Right atrium auricular region (tissue), 2 donors: ENCODE measurements around the gene SAMM50. TPM values are rescaled to one million over a fixed set of nuclear protein-coding genes. Genes with fewer than 3 reads are reported as not detected.
A peak's percentile ranks its signal among the peaks of the same experiment; 100 is the strongest.

Experiments
- DNase-seq: peaks from one replicate; pipeline ENCODE4 v3.0.0-alpha.2; 2019; ENCODE audit warnings: low spot score
- H3K27ac ChIP-seq, 2 donors: fragments of 200-600 bp; sonication (generic); 1 replicate in 1 of 2; 2 replicates in 1 of 2; pipeline ENCODE4 v1.5.1; 2016 to 2019
- H3K27me3 ChIP-seq, 2 donors: fragments of 200-600 bp; sonication (generic); one replicate each; pipeline versions ENCODE4 v1.5.1 to v1.6.0; 2017 to 2019
- H3K36me3 ChIP-seq: fragments of 200-600 bp; sonication (generic); one replicate; pipeline ENCODE4 v1.5.1; 2016
- H3K4me1 ChIP-seq, 2 donors: fragments of 200-600 bp; sonication (generic); one replicate each; pipeline versions ENCODE4 v1.5.1 to v1.6.0; 2017 to 2019
- H3K4me3 ChIP-seq, 2 donors: fragments of 200-600 bp; sonication (generic); 1 replicate in 1 of 2; 2 replicates in 1 of 2; pipeline ENCODE4 v1.5.1; 2017 to 2019; ENCODE audit warnings: mild to moderate bottlenecking in 1 of 2, moderate library complexity in 1 of 2
- H3K9me3 ChIP-seq, 2 donors: fragments of 200-600 bp; sonication (generic); one replicate each; pipeline ENCODE4 v1.5.1; 2019
- total RNA-seq, 2 donors: library from RNA; depleted of rRNA; stranded (reverse); fragments of >200 nt; gene quantifications; one replicate each; pipeline ENCODE4 v1.1.0, GENCODE V29; 2016
- TF ChIP-seq, protein P1 (sequence below), 2 donors: fragments of 200-600 bp; sonication (generic); IDR thresholded peaks; one replicate each; pipeline ENCODE4 v1.5.1; 2019; ENCODE audit warnings: antibody characterized with exemption in 2 of 2

SAMM50 gene
- total RNA-seq, 2 donors from 2014 or later: 40.4 to 57.1 TPM

DNA sequence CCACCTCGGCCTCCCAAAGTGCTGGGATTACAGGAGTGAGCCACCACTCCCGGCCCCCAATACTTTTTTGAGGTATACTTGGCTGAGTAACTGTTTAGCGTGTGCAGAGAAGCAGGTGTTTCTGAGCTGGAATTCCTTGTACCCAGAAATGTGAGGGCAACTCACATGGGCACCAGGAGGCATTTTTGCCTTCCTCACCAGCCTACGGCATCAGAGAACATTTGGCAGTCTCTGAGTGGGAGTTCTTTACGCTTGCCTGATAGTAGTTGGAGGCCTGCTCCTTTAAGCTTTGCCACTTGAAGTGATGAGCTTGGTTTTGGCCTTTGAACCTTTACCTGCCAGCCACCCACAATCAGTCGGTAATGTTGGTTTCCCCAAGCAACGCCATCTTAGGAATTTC lies 78.0 kb downstream of the SAMM50 start:
- TF ChIP-seq, protein P1, sequence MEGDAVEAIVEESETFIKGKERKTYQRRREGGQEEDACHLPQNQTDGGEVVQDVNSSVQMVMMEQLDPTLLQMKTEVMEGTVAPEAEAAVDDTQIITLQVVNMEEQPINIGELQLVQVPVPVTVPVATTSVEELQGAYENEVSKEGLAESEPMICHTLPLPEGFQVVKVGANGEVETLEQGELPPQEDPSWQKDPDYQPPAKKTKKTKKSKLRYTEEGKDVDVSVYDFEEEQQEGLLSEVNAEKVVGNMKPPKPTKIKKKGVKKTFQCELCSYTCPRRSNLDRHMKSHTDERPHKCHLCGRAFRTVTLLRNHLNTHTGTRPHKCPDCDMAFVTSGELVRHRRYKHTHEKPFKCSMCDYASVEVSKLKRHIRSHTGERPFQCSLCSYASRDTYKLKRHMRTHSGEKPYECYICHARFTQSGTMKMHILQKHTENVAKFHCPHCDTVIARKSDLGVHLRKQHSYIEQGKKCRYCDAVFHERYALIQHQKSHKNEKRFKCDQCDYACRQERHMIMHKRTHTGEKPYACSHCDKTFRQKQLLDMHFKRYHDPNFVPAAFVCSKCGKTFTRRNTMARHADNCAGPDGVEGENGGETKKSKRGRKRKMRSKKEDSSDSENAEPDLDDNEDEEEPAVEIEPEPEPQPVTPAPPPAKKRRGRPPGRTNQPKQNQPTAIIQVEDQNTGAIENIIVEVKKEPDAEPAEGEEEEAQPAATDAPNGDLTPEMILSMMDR (IDR thresholded peaks at IDR 0.05): no peak
- no peak for DNase-seq
- Histone ChIP-seq H3K4me1 (peaks cover 0 to 66% of the 10 kb centered on the region in 2 donors), H3K27ac (peak overlapping the region; percentile 68 to 87), H3K4me3 (no peak overlapping the region), H3K36me3 (no peaks in the 10 kb centered on the region), H3K27me3 (no peaks in the 10 kb centered on the region), H3K9me3 (no peaks in the 10 kb centered on the region)

DNA sequence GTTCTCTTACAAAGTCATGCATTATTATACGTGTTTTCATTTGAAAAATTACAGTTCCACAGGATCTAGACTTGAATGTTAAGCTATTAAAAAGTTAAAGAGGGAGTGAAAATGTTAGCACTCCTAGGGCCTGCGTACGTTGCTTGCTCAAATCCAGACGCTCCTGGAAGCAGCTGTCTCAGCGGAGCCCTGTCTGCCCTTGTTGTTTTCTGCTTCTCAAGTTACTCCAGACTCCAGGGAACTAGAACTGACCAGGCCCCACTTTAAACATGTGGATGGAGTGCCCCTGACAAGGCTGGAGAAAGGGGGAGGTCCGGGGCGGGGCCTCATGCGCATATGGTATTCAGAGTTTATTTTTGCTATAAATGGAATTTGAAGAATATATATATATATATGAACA lies 78.5 kb downstream of the SAMM50 start:
- no peaks in the 10 kb centered on the region for H3K36me3 ChIP-seq
- H3K4me3 ChIP-seq: no peak overlapping the region
- no peaks in the 10 kb centered on the region for H3K9me3 ChIP-seq
- DNase-seq: no peak
- peaks cover 0 to 66% of the 10 kb centered on the region in 2 donors for H3K4me1 ChIP-seq
- TF ChIP-seq, protein P1 (IDR thresholded peaks at IDR 0.05): no peak
- no peaks in the 10 kb centered on the region for H3K27me3 ChIP-seq
- peak overlapping the region; percentile 68 to 87 for H3K27ac ChIP-seq

DNA sequence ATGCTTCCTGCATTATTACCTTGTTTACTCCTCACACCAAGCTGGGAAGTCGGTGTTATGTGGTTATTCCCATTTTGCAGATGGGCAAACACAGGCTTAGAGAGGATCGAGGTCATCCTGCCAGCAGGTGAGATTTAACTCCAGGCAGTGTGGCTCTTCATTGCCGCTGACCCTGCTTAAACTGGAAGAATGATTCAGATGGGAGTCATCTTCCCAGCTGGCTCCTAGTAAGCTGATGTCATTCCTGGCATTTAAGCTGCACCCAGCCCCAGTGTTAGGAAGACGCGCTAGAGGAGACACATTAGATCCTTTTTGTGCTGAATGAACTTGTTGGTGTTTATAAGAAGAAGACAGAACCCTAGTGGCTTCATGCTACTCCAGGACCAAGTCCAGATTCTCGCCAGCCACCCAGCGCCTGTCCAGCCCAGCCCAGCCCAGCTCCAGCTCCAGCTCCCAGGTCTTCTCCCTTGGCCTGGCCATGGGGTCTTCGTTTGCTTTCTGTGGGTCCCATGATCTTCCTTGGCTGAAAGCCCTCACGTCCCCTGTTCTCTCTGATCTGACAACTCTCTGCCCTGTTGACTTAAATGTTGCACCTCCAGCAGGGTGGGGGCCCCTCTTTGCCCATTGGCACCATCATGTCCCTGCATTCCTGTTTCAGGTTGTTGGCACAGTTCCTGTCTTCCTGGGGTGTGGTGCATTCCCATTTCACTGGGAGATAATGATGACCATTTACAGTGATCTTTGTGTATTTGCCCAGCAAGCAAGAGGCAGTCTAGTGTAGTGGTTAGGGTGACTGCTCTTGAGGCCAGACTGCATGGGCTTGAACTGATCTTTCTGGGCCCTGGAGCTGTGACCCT lies 82.5 kb downstream of the SAMM50 start:
- Histone ChIP-seq H3K4me1 (peaks cover 0 to 37% of the 10 kb centered on the region in 2 donors), H3K9me3 (no peaks in the 10 kb centered on the region), H3K27me3 (no peaks in the 10 kb centered on the region), H3K27ac (peak overlapping the region; percentile 79 to 90), H3K4me3 (no peak overlapping the region), H3K36me3 (no peaks in the 10 kb centered on the region)
- DNase-seq: peak; percentile 77
- TF ChIP-seq, protein P1 (IDR thresholded peaks at IDR 0.05): no peak

DNA sequence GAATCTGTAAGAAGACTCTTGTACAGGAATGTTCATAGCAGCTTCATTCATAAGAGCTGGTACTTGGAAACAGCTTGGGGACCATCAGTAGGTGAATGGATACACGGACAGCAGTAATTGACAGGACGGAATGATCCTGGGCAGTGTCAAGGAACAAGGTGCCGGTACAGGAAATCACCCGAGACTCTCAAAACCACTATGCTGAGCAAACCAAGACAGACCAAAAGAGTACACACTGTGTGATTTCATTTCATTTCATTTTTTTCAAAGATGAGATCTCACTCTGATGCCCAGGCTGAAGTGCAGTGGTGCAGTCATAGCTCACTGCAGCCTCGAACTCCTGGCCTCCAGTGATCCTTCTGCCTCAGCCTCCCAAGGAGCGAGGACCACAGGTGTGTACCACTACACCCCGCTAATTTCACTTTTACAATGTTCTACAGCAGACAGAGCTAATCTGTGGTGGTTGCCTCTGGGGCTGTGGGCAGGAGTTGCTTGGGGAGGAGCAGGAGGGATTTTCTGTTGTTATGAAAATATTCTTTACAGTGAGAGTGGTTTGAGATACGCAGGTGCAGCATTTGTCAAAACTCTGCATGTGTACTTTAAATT lies 84.4 kb downstream of the SAMM50 start:
- Histone ChIP-seq H3K36me3 (no peaks in the 10 kb centered on the region), H3K27me3 (no peaks in the 10 kb centered on the region), H3K27ac (no peak overlapping the region), H3K9me3 (no peaks in the 10 kb centered on the region), H3K4me1 (peaks cover 0 to 27% of the 10 kb centered on the region in 2 donors), H3K4me3 (no peak overlapping the region)
- no peak for DNase-seq
- TF ChIP-seq, protein P1 (IDR thresholded peaks at IDR 0.05): no peak

DNA sequence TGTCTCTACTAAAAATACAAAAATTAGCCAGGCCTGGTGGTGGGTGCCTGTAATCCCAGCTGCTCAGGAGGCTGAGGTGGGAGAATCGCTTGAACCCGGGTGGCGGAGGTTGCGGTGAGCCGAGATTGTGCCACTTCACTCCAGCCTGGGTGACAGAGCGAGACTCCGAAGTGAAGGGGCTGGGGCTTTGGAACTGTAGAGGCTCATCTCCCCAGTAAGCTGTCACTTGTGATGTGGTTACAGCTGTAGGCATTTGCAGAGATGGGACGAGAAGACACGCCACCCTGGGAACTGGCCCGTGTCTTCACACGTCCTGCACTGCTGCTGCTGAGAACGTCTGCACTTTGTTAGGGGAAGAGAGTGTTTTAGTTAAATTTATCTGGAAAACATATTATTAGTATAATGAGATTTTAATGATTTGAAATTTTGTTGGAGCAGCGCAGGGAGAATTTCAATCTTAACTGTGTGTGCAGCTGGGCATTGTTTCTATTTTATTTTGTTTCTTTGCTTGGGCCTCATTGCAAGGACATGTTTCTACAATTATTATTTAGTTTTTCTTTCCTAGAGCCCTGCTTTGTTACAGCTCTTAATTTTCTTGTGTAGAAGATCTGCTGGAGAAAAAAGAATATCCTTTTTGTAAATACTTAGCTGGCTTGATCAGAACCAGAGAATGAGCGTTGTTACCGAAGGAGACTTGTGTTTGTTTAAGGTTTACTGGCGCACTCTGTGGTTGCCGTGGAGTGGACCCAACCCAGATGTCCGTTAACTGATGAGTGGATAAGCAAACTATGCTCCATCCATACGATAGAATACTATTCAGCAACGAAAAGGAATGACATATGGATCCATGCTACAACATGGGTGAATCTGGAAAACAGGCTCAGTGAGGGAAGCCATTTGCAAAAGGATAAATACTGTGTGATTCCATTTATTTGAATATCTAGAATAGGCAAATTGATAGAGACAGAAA lies 87.3 kb downstream of the SAMM50 start:
- Histone ChIP-seq H3K4me1 (peaks cover 0 to 40% of the 10 kb centered on the region in 2 donors), H3K36me3 (no peaks in the 10 kb centered on the region), H3K4me3 (no peak overlapping the region), H3K27me3 (no peaks in the 10 kb centered on the region), H3K9me3 (no peaks in the 10 kb centered on the region), H3K27ac (no peak overlapping the region)
- TF ChIP-seq, protein P1 (IDR thresholded peaks at IDR 0.05): no peak
- DNase-seq: no peak
